Fibroblast of skin of scalp (primary cell): ENCODE measurements around the gene EFCAB6. TPM values are rescaled to one million over a fixed set of nuclear protein-coding genes. Genes with fewer than 3 reads are reported as not detected.

Experiments used
- DNase-seq: peaks from one replicate; pipeline ENCODE4 v3.0.0-alpha.2; 2013
- polyA plus RNA-seq, 2 experiments: library from polyadenylated mRNA; unstranded; fragments of 120-200 nt; gene quantifications; one replicate each; pipeline ENCODE4 v1.2.1, GENCODE V29; 2013; ENCODE audit not compliant: insufficient read length in 2 of 2

The EFCAB6 gene
- polyA plus RNA-seq (2013, experiment 1 of 2; ENCODE audit: insufficient read length) = 0.82 TPM
- polyA plus RNA-seq (2013, experiment 2 of 2; ENCODE audit: insufficient read length) = 0.97 TPM

GRCh38 chr22:43812149-43812842 lies at the start of gene EFCAB6:
TSS of gene EFCAB6 (minus strand) at chr22:43812305. CDS start at chr22:43782318, 29,987 bp downstream.
- DNase-seq = peak; percentile 94

GRCh38 chr22:43861529-43861928 lies 49.4 kb upstream of the EFCAB6 start:
- peak; percentile 23 for DNase-seq

GRCh38 chr22:43860831-43861230 lies 48.7 kb upstream of the EFCAB6 start:
- DNase-seq = no peak

GRCh38 chr22:43860126-43860525 lies 48.0 kb upstream of the EFCAB6 start:
- DNase-seq = no peak

- no peak for DNase-seq
Measured at GRCh38 chr22:43859621-43860020, 47.5 kb upstream of the EFCAB6 start.

GRCh38 chr22:43859176-43859575 lies 47.1 kb upstream of the EFCAB6 start:
- no peak for DNase-seq

GRCh38 chr22:43858156-43858895 lies 46.2 kb upstream of the EFCAB6 start:
- no peak for DNase-seq

- DNase-seq = no peak
Measured at GRCh38 chr22:43857367-43857766, 45.3 kb upstream of the EFCAB6 start.

- DNase-seq = no peak
Measured at GRCh38 chr22:43855431-43855830, 43.3 kb upstream of the EFCAB6 start.

GRCh38 chr22:43854786-43855271 lies 42.7 kb upstream of the EFCAB6 start:
- no peak for DNase-seq

- DNase-seq = no peak
Measured at GRCh38 chr22:43854121-43854785, 42.1 kb upstream of the EFCAB6 start.

- DNase-seq = no peak
Measured at GRCh38 chr22:43853328-43853931, 41.3 kb upstream of the EFCAB6 start.

GRCh38 chr22:43852573-43853327 lies 40.6 kb upstream of the EFCAB6 start:
- DNase-seq = no peak

GRCh38 chr22:43851979-43852307 lies 39.8 kb upstream of the EFCAB6 start:
- no peak for DNase-seq

- no peak for DNase-seq
Measured at GRCh38 chr22:43851058-43851978, 39.2 kb upstream of the EFCAB6 start.

- no peak for DNase-seq
Measured at GRCh38 chr22:43850529-43850928, 38.4 kb upstream of the EFCAB6 start.

GRCh38 chr22:43849731-43850130 lies 37.6 kb upstream of the EFCAB6 start:
- no peak for DNase-seq

GRCh38 chr22:43848366-43849171 lies 36.5 kb upstream of the EFCAB6 start:
- peak; percentile 22 for DNase-seq

GRCh38 chr22:43847376-43848289 lies 35.5 kb upstream of the EFCAB6 start:
- DNase-seq = no peak
